Measurements from ENCODE around the gene CXCL16.

CXCL16 gene

DNA sequence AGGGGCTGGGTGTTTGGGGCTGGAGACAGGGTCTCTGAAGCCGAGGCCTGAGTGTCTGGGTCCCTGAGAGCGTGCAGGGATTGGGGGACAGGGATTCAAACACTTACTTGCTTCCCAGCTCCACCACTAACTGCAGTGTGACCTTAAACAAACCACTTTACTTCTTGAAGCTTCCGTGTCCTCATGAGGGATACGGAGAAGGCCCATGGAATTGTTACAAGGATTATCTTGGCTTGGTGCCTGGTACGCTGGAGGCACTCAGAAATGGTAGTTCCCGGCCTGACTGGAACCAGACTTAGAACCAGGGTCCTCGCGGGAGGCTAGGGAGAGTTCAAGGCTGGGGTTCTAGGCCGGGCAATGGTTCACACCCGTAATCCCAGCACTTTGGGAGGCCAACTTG lies 2.9 kb upstream of the CXCL16 start:
- TF ChIP-seq EP300 (IDR thresholded peaks at IDR 0.05; ENCODE audit: borderline replicate concordance): no peak
- TF ChIP-seq TCF12 (IDR thresholded peaks at IDR 0.05; ENCODE audit: low read depth): no peak
- TF ChIP-seq, protein P1, sequence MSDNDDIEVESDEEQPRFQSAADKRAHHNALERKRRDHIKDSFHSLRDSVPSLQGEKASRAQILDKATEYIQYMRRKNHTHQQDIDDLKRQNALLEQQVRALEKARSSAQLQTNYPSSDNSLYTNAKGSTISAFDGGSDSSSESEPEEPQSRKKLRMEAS (IDR thresholded peaks at IDR 0.05): no peak
- TF ChIP-seq CREB1 (IDR thresholded peaks at IDR 0.05; ENCODE audit: low read depth): no peak
- no peak for TF ChIP-seq FOXM1 (IDR thresholded peaks at IDR 0.05; ENCODE audit: borderline replicate concordance, low read depth)
- TF ChIP-seq NFIC (IDR thresholded peaks at IDR 0.05): no peak
- no peak for TF ChIP-seq EGR1 (IDR thresholded peaks at IDR 0.05)
- no peak for TF ChIP-seq ZBTB7A (IDR thresholded peaks at IDR 0.05; ENCODE audit: low read depth)
- TF ChIP-seq TAF1 (IDR thresholded peaks at IDR 0.05; ENCODE audit: low read depth): no peak
- TF ChIP-seq RAD21 (IDR thresholded peaks at IDR 0.05; ENCODE audit: low read depth): no peak
- TF ChIP-seq, protein P2, sequence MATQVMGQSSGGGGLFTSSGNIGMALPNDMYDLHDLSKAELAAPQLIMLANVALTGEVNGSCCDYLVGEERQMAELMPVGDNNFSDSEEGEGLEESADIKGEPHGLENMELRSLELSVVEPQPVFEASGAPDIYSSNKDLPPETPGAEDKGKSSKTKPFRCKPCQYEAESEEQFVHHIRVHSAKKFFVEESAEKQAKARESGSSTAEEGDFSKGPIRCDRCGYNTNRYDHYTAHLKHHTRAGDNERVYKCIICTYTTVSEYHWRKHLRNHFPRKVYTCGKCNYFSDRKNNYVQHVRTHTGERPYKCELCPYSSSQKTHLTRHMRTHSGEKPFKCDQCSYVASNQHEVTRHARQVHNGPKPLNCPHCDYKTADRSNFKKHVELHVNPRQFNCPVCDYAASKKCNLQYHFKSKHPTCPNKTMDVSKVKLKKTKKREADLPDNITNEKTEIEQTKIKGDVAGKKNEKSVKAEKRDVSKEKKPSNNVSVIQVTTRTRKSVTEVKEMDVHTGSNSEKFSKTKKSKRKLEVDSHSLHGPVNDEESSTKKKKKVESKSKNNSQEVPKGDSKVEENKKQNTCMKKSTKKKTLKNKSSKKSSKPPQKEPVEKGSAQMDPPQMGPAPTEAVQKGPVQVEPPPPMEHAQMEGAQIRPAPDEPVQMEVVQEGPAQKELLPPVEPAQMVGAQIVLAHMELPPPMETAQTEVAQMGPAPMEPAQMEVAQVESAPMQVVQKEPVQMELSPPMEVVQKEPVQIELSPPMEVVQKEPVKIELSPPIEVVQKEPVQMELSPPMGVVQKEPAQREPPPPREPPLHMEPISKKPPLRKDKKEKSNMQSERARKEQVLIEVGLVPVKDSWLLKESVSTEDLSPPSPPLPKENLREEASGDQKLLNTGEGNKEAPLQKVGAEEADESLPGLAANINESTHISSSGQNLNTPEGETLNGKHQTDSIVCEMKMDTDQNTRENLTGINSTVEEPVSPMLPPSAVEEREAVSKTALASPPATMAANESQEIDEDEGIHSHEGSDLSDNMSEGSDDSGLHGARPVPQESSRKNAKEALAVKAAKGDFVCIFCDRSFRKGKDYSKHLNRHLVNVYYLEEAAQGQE (IDR thresholded peaks at IDR 0.05; ENCODE audit: low read depth): no peak
- no peak for TF ChIP-seq YY1 (IDR thresholded peaks at IDR 0.05; ENCODE audit: low read depth)
- TF ChIP-seq CEBPB (IDR thresholded peaks at IDR 0.05): no peak
- no peak for TF ChIP-seq TEAD4 (IDR thresholded peaks at IDR 0.05)
- TF ChIP-seq, protein P3, sequence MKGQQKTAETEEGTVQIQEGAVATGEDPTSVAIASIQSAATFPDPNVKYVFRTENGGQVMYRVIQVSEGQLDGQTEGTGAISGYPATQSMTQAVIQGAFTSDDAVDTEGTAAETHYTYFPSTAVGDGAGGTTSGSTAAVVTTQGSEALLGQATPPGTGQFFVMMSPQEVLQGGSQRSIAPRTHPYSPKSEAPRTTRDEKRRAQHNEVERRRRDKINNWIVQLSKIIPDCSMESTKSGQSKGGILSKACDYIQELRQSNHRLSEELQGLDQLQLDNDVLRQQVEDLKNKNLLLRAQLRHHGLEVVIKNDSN (IDR thresholded peaks at IDR 0.05): no peak

DNA sequence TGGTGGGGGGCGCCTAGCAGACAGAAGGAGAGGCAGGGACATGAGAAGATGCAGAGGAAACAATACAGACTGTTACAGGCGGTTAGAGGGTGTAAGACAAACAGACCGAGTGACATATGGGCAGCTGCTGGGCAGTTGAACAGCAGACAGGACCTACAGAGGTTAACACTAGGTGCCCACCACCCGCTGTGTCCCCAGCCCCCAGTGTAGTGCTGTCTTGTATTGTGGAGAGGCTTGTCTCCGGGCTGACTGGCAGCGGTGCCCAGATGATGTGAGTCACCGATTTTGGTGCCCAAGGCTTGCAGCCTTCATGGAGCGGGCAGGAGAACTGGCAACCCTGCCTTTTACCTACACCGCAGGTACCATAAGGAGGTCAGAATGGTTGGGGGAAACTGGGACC lies 2.4 kb upstream of the CXCL16 start:
- TF ChIP-seq CEBPB (IDR thresholded peaks at IDR 0.05): no peak
- no peak for TF ChIP-seq FOXM1 (IDR thresholded peaks at IDR 0.05; ENCODE audit: borderline replicate concordance, low read depth)

DNA sequence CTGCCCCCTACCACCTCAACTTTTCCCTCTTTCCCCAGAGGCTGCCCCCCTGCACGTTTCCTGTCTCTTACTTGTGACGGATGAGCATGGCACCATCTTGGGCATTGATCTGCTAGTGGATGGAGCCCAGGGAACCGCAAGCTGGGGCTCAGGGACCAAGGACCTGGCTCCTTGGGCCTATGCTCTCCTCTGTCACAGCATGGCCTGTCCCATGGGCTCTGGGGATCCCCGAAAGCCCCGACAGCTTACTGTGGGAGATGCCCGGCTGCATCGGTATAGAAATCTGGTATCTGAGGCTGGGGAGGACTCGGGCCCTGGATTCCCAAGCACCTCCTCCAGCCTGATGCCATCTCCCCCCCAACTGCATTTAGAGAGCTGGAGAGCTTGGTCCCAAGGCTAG lies 1.8 kb upstream of the CXCL16 start:
- TF ChIP-seq EP300 (IDR thresholded peaks at IDR 0.05; ENCODE audit: borderline replicate concordance) (no peak), NFIC (IDR thresholded peaks at IDR 0.05) (no peak), RAD21 (IDR thresholded peaks at IDR 0.05; ENCODE audit: low read depth) (no peak), TEAD4 (IDR thresholded peaks at IDR 0.05) (no peak), CREB1 (IDR thresholded peaks at IDR 0.05; ENCODE audit: low read depth) (no peak), YY1 (IDR thresholded peaks at IDR 0.05; ENCODE audit: low read depth) (no peak), CEBPB (IDR thresholded peaks at IDR 0.05) (no peak), EGR1 (IDR thresholded peaks at IDR 0.05) (no peak)
- TF ChIP-seq, protein P1 (IDR thresholded peaks at IDR 0.05): no peak

DNA sequence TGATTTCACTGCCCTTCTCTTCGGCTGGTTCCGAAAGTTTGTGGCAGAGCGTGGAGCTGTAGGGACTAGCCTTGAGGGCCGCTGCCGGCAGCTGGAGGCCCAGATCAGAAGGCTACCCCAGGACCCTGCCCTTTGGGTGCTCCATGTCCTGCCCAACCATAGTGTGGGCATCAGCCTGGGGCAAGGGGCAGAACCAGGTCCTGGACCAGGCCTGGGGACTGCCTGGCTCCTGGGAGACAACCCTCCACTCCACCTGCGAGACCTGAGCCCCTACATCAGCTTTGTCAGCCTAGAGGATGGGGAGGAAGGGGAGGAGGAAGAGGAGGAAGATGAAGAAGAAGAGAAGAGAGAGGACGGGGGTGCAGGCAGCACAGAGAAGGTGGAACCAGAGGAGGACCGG lies 856 bp upstream of the CXCL16 start:
- TF ChIP-seq NFIC (IDR thresholded peaks at IDR 0.05): no peak

DNA sequence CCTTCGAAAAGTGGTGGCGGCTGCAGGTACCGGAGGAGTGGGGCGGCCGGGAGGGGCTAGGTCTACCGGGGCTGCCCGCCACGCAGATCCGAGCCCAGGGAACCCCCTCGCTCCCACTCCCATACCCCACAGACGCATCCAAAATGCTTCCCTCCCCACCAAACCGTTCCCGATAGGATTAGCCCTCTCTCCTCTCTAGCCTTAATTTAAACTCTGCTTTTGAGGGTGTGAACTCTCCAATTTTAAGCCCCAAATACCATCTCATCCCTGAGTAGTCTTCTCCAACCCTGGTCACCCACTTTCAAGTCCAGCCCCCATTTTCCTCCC lies 260 bp upstream of the CXCL16 start:
- TF ChIP-seq CREB1 (IDR thresholded peaks at IDR 0.05; ENCODE audit: low read depth) (no peak), RAD21 (IDR thresholded peaks at IDR 0.05; ENCODE audit: low read depth) (no peak), YY1 (IDR thresholded peaks at IDR 0.05; ENCODE audit: low read depth) (no peak), EGR1 (IDR thresholded peaks at IDR 0.05) (no peak), EP300 (IDR thresholded peaks at IDR 0.05; ENCODE audit: borderline replicate concordance) (no peak), CEBPB (IDR thresholded peaks at IDR 0.05) (no peak), TCF12 (IDR thresholded peaks at IDR 0.05; ENCODE audit: low read depth) (no peak), TEAD4 (IDR thresholded peaks at IDR 0.05) (no peak)
- TF ChIP-seq, protein P3 (IDR thresholded peaks at IDR 0.05): no peak
- TF ChIP-seq, protein P1 (IDR thresholded peaks at IDR 0.05): no peak
- TF ChIP-seq, protein P2 (IDR thresholded peaks at IDR 0.05; ENCODE audit: low read depth): no peak

DNA sequence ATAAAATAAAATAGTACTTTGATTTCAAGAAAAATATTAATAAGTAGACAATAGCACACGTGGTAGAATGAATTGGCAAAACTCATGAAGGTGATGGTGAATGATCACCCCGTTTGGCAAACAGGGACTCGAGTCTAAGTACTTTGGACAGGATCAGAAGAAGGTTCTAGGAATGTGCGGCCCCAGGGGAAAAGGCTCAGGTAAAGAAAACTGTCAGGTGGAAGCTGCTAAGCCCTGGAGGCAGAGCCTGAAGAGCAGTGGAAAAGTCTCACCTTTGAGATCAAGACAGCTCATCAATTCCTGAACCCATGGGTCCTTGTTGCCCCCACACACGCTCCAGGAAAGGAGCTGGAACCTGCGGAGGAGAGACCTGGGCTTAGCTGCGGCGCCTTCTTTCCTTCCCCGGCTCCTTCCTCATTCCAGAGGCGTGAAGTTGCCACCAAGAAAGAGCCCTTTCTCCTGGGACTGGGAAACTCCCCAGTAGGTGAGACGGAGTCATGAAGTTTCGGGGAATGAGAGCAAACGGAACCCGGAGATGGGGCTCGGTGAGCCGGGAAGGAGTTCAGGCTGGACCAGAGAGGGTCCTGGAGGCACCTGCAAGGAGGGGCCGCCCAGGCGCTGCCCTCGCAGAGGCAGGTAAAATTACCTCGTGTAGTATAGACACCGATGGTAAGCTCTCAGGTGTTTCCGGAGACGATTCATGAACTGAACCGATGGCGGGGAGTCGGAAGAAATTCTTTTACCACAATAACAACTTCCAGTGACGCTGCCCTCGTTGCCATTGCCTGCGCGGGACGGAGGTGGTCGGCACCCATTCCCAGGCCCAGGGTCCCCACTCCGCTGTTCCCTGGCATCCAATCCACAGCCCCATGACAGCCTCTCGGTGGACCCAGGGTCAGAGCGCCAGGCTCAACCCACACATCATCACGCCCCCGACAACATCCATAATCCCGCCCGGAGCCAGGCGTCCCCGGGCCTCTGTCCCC lies 1.3 kb downstream of the CXCL16 start:
- no peak for TF ChIP-seq TEAD4 (IDR thresholded peaks at IDR 0.05)
- no peak for TF ChIP-seq NFIC (IDR thresholded peaks at IDR 0.05)
- no peak for TF ChIP-seq TAF1 (IDR thresholded peaks at IDR 0.05; ENCODE audit: low read depth)
- no peak for TF ChIP-seq TCF12 (IDR thresholded peaks at IDR 0.05; ENCODE audit: low read depth)
- no peak for TF ChIP-seq YY1 (IDR thresholded peaks at IDR 0.05; ENCODE audit: low read depth)
- TF ChIP-seq, protein P2 (IDR thresholded peaks at IDR 0.05; ENCODE audit: low read depth): no peak
- no peak for TF ChIP-seq FOXM1 (IDR thresholded peaks at IDR 0.05; ENCODE audit: borderline replicate concordance, low read depth)
- no peak for TF ChIP-seq EP300 (IDR thresholded peaks at IDR 0.05; ENCODE audit: borderline replicate concordance)
- TF ChIP-seq, protein P1 (IDR thresholded peaks at IDR 0.05): no peak
- TF ChIP-seq ZBTB7A (IDR thresholded peaks at IDR 0.05; ENCODE audit: low read depth): no peak
- TF ChIP-seq, protein P3 (IDR thresholded peaks at IDR 0.05): no peak
- no peak for TF ChIP-seq CEBPB (IDR thresholded peaks at IDR 0.05)
- TF ChIP-seq CREB1 (IDR thresholded peaks at IDR 0.05; ENCODE audit: low read depth): no peak
- no peak for TF ChIP-seq RAD21 (IDR thresholded peaks at IDR 0.05; ENCODE audit: low read depth)
- TF ChIP-seq EGR1 (IDR thresholded peaks at IDR 0.05): no peak
